ENCODE results near the gene BORA.
"Not testable (repeated sequence)": the region's sequence is repeated elsewhere in the genome, so short reads cannot be mapped to it uniquely, and the experiment has no call there.

Gene BORA

DNA sequence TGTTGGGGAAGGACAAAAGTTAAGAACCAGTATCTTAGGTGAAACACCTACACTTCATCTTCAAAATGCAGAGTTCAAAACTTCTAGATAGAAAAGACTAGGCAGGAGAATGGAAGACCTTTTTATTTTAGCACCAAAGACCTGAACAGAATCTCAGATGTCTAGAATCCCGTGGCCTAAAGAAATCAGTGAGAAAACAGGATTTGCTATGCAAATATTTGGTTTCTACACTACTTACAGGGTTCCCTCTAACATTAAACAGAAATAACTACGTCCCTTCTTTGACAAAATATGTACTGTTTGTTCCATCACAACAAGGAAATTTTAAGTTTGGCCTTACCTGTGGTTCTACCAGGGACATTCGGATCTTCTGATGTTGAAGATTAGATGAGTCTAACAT is 32.5 kb downstream of the BORA start:
- CTCF ChIA-PET = no interaction called here
- peaks cover 30 to 93% (median 62%) of the 10 kb centered on the region in 4 experiments for H3K36me3 ChIP-seq (ENCODE audit: control insufficient read depth in 4 of 4, insufficient read depth in 4 of 4, low read length in 3 of 4)

DNA sequence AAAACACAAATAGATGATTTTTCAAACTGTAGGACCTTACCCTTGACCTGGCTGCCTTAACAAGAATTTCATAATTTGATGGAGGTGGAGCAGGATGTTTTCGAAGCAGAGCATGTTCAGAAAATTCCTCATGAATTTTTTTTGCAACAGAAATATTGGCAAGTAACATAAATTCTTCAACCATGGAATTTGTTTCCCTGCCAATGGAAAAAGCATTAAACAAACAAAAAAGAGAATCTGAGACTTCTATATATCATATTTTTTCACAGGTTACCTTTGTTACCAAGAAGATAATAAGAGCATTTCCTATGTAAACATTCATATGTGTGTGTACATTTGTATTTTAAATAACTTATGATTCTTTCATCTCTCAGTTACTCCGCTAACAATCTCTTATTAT is 35.7 kb downstream of the BORA start:
- POLR2A ChIA-PET = no interaction called here
- Histone ChIP-seq H3K27me3 (replicated peaks in 2 of 5; ENCODE audit: control insufficient read depth in 4 of 5, insufficient read depth in 5 of 5, low read length in 4 of 5) (no peaks in the 10 kb centered on the region), H3K9me3 (ENCODE audit: control extremely low read depth in 1 of 5, control insufficient read depth in 4 of 5, insufficient read depth in 2 of 5, low read depth in 1 of 5, low read length in 4 of 5) (no peaks in the 10 kb centered on the region), H3K4me3 (ENCODE audit: control insufficient read depth in 1 of 7, extremely low read depth in 1 of 7, insufficient read depth in 4 of 7, low read depth in 2 of 7, low read length in 6 of 7) (no peak overlapping the region), H3K4me1 (ENCODE audit: control extremely low read depth in 1 of 4, control insufficient read depth in 4 of 4, insufficient read depth in 4 of 4, low read length in 3 of 4) (no peaks in the 10 kb centered on the region), H3K27ac (ENCODE audit: insufficient read depth in 1 of 2, low read depth in 1 of 2, low read length in 2 of 2, poor library complexity in 1 of 2, severe bottlenecking in 2 of 2) (no peak overlapping the region), H3K36me3 (ENCODE audit: control insufficient read depth in 4 of 4, insufficient read depth in 4 of 4, low read length in 3 of 4) (peaks cover 23 to 95% (median 60%) of the 10 kb centered on the region in 4 experiments)
- CTCF ChIA-PET = no interaction called here
- no peak for DNase-seq
- no CpG with 5 or more reads among the region's 2 CpGs for WGBS (ENCODE audit: insufficient coverage)

More for the DNA sequence above, 32.5 kb downstream of the BORA start:
- POLR2A ChIA-PET = no interaction called here
- no peak overlapping the region for H3K27ac ChIP-seq (ENCODE audit: insufficient read depth in 1 of 2, low read depth in 1 of 2, low read length in 2 of 2, poor library complexity in 1 of 2, severe bottlenecking in 2 of 2)
- 100% methylated on average over 2 of the region's 3 CpGs for WGBS (ENCODE audit: insufficient coverage)
- no peaks in the 10 kb centered on the region for H3K27me3 ChIP-seq (replicated peaks in 2 of 5; ENCODE audit: control insufficient read depth in 4 of 5, insufficient read depth in 5 of 5, low read length in 4 of 5)
- H3K4me3 ChIP-seq (ENCODE audit: control insufficient read depth in 1 of 7, extremely low read depth in 1 of 7, insufficient read depth in 4 of 7, low read depth in 2 of 7, low read length in 6 of 7) = no peak overlapping the region
- no peak for DNase-seq
- H3K4me1 ChIP-seq (ENCODE audit: control extremely low read depth in 1 of 4, control insufficient read depth in 4 of 4, insufficient read depth in 4 of 4, low read length in 3 of 4) = no peaks in the 10 kb centered on the region
- no peaks in the 10 kb centered on the region for H3K9me3 ChIP-seq (ENCODE audit: control extremely low read depth in 1 of 5, control insufficient read depth in 4 of 5, insufficient read depth in 2 of 5, low read depth in 1 of 5, low read length in 4 of 5)

GRCh38 chr13:72774019-72774418 is 46.3 kb downstream of the BORA start:
- POLR2A ChIA-PET = no interaction called here
- no peak overlapping the region for H3K27ac ChIP-seq (ENCODE audit: insufficient read depth in 1 of 2, low read depth in 1 of 2, low read length in 2 of 2, poor library complexity in 1 of 2, severe bottlenecking in 2 of 2)
- no peaks in the 10 kb centered on the region for H3K9me3 ChIP-seq (ENCODE audit: control extremely low read depth in 1 of 5, control insufficient read depth in 4 of 5, insufficient read depth in 2 of 5, low read depth in 1 of 5, low read length in 4 of 5)

DNA sequence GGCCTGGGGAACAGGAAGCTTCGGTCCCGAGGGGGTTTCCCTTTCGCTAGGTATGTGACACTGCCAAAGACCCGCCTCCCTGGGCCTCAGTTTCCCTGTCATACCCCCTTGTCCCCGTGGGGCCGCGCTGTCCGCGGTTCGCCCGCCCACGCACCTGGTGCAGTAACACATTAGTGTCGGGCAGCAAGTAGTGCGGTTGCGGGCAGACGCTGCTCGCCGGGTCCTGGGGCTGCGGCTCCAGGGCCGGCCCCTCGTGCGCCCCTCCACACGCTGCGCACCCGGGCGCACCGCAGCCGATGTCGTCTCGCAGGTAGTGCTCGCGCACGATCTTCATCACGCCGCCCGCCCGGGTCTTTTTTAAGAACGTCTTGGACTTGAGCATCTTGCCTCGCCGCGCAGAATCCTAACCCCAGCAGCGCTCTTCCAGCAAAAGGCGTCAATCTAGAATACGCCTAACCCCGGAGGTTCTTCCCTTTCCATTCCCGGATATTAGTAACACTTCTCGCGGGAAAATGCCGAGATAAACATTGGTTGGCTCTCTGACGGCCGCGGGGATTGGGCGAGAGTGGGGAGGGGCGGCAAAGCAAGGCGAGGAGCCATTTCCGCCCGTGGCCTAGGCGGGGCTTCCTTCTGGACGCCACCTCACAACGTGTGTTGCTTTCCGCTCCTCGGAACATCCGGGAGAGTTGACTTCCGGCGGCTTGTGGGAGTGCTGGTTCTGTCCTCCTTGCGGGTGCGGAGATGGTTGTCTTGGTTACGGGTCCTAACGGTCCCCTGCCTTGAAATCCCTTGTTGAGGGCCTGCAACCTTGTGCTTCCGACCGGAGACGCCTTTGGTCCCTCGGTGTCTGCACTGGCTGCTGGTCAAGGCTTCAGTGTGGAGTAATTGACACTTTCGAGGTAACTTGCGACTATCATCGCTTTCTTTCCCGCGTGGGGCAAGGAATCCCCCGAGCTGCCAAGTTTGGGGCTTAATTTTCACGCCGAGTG is 54.0 kb downstream of the BORA start, which contains the start of the genes DIS3 and PIBF1:
DIS3 (minus strand) TSS at position 450 of the 989 bp plus-strand sequence; CDS start at position 382, 68 bp downstream.
PIBF1 (plus strand) TSS at position 683 of the 989 bp plus-strand sequence. CDS start 1,337 bp downstream, outside the sequence.
- WGBS (ENCODE audit: insufficient coverage) = 0% methylated on average over 79 of the region's 81 CpGs
- Histone ChIP-seq H3K4me1 (ENCODE audit: control extremely low read depth in 1 of 4, control insufficient read depth in 4 of 4, insufficient read depth in 4 of 4, low read length in 3 of 4) (peaks cover 15 to 37% (median 18%) of the 10 kb centered on the region in 4 experiments), H3K4me3 (ENCODE audit: control insufficient read depth in 1 of 7, extremely low read depth in 1 of 7, insufficient read depth in 4 of 7, low read depth in 2 of 7, low read length in 6 of 7) (peak within 1 kb of the TSS; percentile 86 to 99 (median 94)), H3K27ac (ENCODE audit: insufficient read depth in 1 of 2, low read depth in 1 of 2, low read length in 2 of 2, poor library complexity in 1 of 2, severe bottlenecking in 2 of 2) (peak within 1 kb of the TSS; percentile 93 to 96), H3K9me3 (ENCODE audit: control extremely low read depth in 1 of 5, control insufficient read depth in 4 of 5, insufficient read depth in 2 of 5, low read depth in 1 of 5, low read length in 4 of 5) (no peaks in the 10 kb centered on the region), H3K36me3 (ENCODE audit: control insufficient read depth in 4 of 4, insufficient read depth in 4 of 4, low read length in 3 of 4) (peaks cover 9 to 26% (median 19%) of the 10 kb centered on the region in 4 experiments), H3K27me3 (replicated peaks in 2 of 5; ENCODE audit: control insufficient read depth in 4 of 5, insufficient read depth in 5 of 5, low read length in 4 of 5) (no peaks in the 10 kb centered on the region)
- DNase-seq = peak; percentile 97 to 99 (median 98)
- ChIA-PET POLR2A (interaction anchor here (0.5 kb wide), 1 partner anchor 38 kb away, joined by 3 read pairs; no protein-coding TSS in a partner anchor), CTCF (no interaction called here)

More at GRCh38 chr13:72774019-72774418, 46.3 kb downstream of the BORA start:
- Histone ChIP-seq H3K36me3 (ENCODE audit: control insufficient read depth in 4 of 4, insufficient read depth in 4 of 4, low read length in 3 of 4) (peaks cover 32 to 91% (median 62%) of the 10 kb centered on the region in 4 experiments), H3K4me3 (ENCODE audit: control insufficient read depth in 1 of 7, extremely low read depth in 1 of 7, insufficient read depth in 4 of 7, low read depth in 2 of 7, low read length in 6 of 7) (no peak overlapping the region), H3K27me3 (replicated peaks in 2 of 5; ENCODE audit: control insufficient read depth in 4 of 5, insufficient read depth in 5 of 5, low read length in 4 of 5) (no peaks in the 10 kb centered on the region), H3K4me1 (ENCODE audit: control extremely low read depth in 1 of 4, control insufficient read depth in 4 of 4, insufficient read depth in 4 of 4, low read length in 3 of 4) (peaks cover 0 to 1% (median 0%) of the 10 kb centered on the region in 4 experiments)
- CTCF ChIA-PET = no interaction called here
- no peak for DNase-seq
- no CpG with 5 or more reads among the region's 2 CpGs for WGBS (ENCODE audit: insufficient coverage)

DNA sequence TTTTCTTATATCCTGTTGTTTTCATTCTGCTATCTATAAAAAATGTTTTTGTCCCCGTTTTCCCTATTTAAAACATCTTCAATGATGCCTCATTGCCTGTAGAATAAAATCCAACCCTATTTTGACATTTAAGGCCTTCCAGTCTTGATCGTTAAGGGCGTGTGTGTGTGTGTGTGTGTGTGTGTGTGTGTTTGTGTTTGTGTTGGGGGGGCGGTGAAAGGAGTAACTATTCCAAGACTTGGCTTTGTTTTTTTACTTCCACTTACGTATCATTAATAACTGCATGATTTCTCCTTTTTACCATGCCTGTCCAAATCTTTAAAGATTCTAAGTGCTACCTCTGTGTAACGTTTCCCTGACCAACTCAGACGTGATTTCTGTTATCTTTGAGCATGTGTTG is 55.0 kb downstream of the BORA start:
- ChIA-PET CTCF (no interaction called here), POLR2A (no interaction called here)
- no CpG with 5 or more reads among the region's 7 CpGs for WGBS (ENCODE audit: insufficient coverage)
- DNase-seq = peak; percentile 22 to 62 (median 41)
- Histone ChIP-seq H3K4me3 (ENCODE audit: control insufficient read depth in 1 of 7, extremely low read depth in 1 of 7, insufficient read depth in 4 of 7, low read depth in 2 of 7, low read length in 6 of 7) (peak overlapping the region in 6 of 7 experiments; percentile 86 to 99 (median 95)), H3K27me3 (replicated peaks in 2 of 5; ENCODE audit: control insufficient read depth in 4 of 5, insufficient read depth in 5 of 5, low read length in 4 of 5) (no peaks in the 10 kb centered on the region), H3K27ac (ENCODE audit: insufficient read depth in 1 of 2, low read depth in 1 of 2, low read length in 2 of 2, poor library complexity in 1 of 2, severe bottlenecking in 2 of 2) (peak overlapping the region; percentile 93 to 96), H3K36me3 (ENCODE audit: control insufficient read depth in 4 of 4, insufficient read depth in 4 of 4, low read length in 3 of 4) (peaks cover 6 to 16% (median 12%) of the 10 kb centered on the region in 4 experiments), H3K4me1 (ENCODE audit: control extremely low read depth in 1 of 4, control insufficient read depth in 4 of 4, insufficient read depth in 4 of 4, low read length in 3 of 4) (peaks cover 15 to 37% (median 18%) of the 10 kb centered on the region in 4 experiments), H3K9me3 (ENCODE audit: control extremely low read depth in 1 of 5, control insufficient read depth in 4 of 5, insufficient read depth in 2 of 5, low read depth in 1 of 5, low read length in 4 of 5) (no peaks in the 10 kb centered on the region)

DNA sequence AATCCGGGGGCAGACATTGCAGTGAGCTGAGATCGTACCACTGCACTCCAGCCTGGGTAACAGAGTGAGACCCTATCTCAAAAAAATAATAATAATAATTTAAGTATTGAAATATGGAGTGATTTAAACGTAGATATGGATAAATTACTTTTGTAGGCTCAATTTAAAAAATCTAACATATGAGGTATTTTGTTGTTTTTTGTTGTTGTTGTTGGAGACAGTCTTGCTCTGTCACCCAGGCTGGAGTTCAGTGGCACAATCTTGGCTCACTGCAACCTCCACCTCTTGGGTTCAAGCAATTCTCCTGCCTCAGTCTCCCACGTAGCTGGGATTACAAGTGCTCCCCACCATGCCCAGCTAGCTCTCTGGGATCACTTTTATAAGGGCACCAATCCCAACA is 57.0 kb downstream of the BORA start:
- H3K27me3 ChIP-seq (replicated peaks in 2 of 5; ENCODE audit: control insufficient read depth in 4 of 5, insufficient read depth in 5 of 5, low read length in 4 of 5); H3K9me3 ChIP-seq (ENCODE audit: control extremely low read depth in 1 of 5, control insufficient read depth in 4 of 5, insufficient read depth in 2 of 5, low read depth in 1 of 5, low read length in 4 of 5); H3K4me3 ChIP-seq (ENCODE audit: control insufficient read depth in 1 of 7, extremely low read depth in 1 of 7, insufficient read depth in 4 of 7, low read depth in 2 of 7, low read length in 6 of 7); POLR2A ChIA-PET; H3K27ac ChIP-seq (ENCODE audit: insufficient read depth in 1 of 2, low read depth in 1 of 2, low read length in 2 of 2, poor library complexity in 1 of 2, severe bottlenecking in 2 of 2); DNase-seq: not testable (repeated sequence)
- CTCF ChIA-PET = interaction anchor here (1.3 kb wide), 1 partner anchor 32 kb away, joined by 3 read pairs; no protein-coding TSS in a partner anchor
- peaks cover 15 to 33% (median 18%) of the 10 kb centered on the region in 4 experiments for H3K4me1 ChIP-seq (ENCODE audit: control extremely low read depth in 1 of 4, control insufficient read depth in 4 of 4, insufficient read depth in 4 of 4, low read length in 3 of 4)
- peaks cover 6 to 10% (median 9%) of the 10 kb centered on the region in 4 experiments for H3K36me3 ChIP-seq (ENCODE audit: control insufficient read depth in 4 of 4, insufficient read depth in 4 of 4, low read length in 3 of 4)
- 100% methylated on average over 1 of the region's 4 CpGs for WGBS (ENCODE audit: insufficient coverage)
